Epithelial cell of esophagus (primary cell): ENCODE results near the gene GADD45A.

ENCODE experiments used
- DNase-seq: peaks from one replicate; pipeline ENCODE4 v3.0.0; 2010; ENCODE audit warnings: low read depth
- H3K4me3 ChIP-seq: 2 replicates; pipeline ENCODE4 v1.5.1; 2011; ENCODE audit warnings: mild to moderate bottlenecking, low read length, control low read depth
- TF ChIP-seq, protein P1 (sequence below): IDR thresholded peaks from 2 replicates; pipeline ENCODE4 v1.5.1; 2011; ENCODE audit warnings: low read depth, mild to moderate bottlenecking, low read length, control low read depth, inconsistent platforms; ENCODE audit not compliant: insufficient read depth; ENCODE audit errors: missing control alignments

GADD45A gene

DNA sequence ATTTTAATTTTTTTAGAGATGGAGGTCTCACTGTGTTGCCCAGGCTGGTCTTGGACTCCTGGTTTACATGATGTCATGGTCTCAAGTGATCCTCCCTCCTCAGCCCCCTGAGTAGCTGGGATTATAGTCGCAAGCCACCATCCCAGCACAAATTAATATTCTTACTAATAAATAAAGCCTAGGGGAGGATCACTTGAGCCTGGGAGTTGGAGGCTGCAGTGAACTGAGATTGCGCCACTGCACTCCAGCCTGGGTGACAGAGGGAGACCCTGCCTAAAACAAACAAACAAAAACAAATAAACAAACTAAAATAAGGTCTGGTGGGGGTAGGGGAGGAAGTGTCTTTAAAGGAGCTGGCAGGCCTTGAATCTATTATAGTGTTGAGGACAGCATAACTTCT, 8.7 kb upstream of the GADD45A start:
- H3K4me3 ChIP-seq, result no peak overlapping the region
- DNase-seq, result no peak
- TF ChIP-seq, protein P1, sequence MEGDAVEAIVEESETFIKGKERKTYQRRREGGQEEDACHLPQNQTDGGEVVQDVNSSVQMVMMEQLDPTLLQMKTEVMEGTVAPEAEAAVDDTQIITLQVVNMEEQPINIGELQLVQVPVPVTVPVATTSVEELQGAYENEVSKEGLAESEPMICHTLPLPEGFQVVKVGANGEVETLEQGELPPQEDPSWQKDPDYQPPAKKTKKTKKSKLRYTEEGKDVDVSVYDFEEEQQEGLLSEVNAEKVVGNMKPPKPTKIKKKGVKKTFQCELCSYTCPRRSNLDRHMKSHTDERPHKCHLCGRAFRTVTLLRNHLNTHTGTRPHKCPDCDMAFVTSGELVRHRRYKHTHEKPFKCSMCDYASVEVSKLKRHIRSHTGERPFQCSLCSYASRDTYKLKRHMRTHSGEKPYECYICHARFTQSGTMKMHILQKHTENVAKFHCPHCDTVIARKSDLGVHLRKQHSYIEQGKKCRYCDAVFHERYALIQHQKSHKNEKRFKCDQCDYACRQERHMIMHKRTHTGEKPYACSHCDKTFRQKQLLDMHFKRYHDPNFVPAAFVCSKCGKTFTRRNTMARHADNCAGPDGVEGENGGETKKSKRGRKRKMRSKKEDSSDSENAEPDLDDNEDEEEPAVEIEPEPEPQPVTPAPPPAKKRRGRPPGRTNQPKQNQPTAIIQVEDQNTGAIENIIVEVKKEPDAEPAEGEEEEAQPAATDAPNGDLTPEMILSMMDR, result no peak

DNA sequence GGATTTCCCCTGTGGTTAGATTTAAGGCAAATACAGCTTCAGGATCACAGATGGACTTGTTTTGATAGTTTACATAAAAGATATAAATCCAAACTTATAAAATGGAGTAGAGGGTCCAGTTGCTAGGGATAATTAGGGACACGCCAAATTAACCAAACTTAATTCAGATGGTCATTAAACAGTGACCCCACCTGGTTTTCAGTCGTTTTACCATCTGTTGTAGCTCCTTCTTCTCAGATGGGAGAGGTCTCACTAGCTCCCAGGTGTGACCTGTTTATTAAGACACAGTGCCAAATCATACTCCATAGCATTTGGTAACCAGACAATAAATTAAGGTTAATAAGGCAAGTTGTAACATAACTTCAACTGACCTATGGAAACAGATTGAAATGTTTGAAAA, 8.1 kb upstream of the GADD45A start:
- DNase-seq, result no peak
- TF ChIP-seq, protein P1, result no peak
- no peak overlapping the region for H3K4me3 ChIP-seq

DNA sequence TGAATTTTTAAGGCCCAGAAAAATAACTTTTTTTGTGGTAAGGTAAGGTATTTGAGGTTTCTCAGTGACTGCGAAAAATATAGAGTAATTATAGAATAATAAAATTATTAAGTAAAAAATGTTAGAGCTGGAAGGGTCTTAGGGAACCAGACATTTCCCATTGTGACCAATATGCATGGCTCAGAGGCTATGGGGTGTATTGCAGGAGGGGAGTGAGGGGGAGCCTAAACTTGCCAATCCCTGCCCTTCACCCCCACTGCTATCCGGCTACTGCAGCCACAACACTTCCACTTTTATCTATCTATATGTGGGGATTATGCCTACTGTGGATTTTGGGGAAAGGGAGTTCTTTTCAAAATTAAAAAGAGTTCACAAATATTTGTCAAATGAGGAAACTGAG, 7.6 kb upstream of the GADD45A start:
- H3K4me3 ChIP-seq, result no peak overlapping the region
- TF ChIP-seq, protein P1, result no peak
- DNase-seq, result no peak

DNA sequence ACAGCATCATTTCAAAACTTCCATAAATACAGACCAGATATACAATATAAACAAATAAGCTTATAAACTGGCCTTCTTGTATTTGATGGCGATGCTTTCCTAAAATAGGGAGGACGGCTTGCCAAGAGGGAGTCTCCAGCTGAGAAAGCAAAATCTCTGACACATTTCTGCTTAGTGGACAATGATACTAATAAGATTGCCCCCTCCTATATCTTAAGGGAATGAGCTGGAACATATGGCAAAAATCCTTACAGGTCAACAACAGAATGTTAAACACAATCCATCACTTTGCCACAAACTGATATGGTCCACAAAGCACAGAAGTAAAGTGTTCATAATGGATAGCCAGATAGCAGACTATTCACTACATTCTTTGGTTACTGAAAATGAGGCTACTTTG, 7.1 kb upstream of the GADD45A start:
- H3K4me3 ChIP-seq, result no peak overlapping the region
- TF ChIP-seq, protein P1, result no peak
- no peak for DNase-seq

DNA sequence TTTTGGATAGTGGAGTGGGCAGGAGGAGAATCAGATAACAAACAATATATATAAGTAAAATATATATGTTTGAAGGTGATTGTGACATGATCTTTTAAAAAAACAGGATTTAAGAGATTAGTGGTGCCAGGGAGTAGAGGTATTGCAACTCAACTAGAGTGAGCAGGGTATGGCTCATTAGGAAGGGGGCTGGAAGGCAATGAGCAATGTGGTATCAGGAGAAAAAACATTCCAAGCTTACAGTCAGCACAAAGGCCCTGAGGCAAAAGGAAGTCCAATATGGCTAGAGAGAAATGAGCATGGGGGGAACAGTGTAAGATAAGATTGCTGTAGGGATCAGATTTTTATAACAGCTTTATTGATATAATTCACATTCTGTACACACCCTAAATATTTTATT, 5.3 kb upstream of the GADD45A start:
- H3K4me3 ChIP-seq, result no peak overlapping the region
- TF ChIP-seq, protein P1, result no peak
- peak; percentile 97 for DNase-seq

DNA sequence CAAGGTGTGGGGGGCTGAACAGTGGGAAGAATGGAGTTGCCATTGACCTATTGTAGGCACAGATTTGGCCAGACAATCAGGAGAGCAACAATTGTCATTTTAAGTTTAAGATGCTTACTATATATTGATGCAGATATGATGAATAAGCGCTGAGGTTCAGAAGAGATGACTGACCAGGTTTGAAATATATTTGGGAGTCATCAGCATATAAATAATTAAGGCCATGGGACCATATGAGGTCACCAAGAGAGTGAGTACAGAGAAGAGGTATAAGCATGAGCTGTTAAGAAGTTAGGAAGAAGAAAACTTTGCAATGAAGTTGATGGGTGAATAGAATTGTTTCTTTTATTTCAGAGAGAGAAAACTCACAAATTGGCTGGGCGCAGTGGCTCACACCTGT, 4.5 kb upstream of the GADD45A start:
- TF ChIP-seq, protein P1, result no peak
- DNase-seq, result peak; percentile 45
- H3K4me3 ChIP-seq, result no peak overlapping the region

DNA sequence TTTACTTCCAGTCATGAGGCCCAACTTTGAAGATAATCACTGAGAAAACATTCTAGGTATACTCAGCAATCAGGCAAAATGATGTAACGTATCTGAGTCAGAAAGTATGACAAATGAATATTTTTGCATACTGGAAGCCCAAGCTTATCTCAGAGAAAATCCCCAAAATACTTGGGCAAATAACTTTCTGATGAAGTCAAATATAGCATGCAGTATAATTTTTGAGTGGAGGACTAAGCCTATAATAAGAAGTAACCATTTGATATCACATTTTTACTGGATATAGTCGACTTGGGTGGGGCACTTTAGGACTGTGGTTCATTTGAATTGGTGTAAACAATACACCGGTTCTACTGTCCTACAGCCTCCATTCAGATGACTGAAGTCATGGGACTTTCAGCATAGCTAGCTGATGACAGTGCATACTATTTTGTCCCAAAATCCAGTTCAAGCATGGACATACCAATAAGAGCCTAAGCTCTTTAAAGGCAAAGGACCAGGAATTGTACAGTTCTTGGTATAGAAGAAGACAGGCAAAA, 2.3 kb upstream of the GADD45A start:
- TF ChIP-seq, protein P1, result no peak
- peak; percentile 95 for DNase-seq
- H3K4me3 ChIP-seq, result no peak overlapping the region
